ENCODE results near the gene ANO1. TPM values are rescaled to one million over a fixed set of nuclear protein-coding genes. Genes with fewer than 3 reads are reported as not detected.

The ANO1 gene
- total and polyA plus RNA-seq, 12 donors = 0.67 to 6.7 (median 2.2) TPM

- Histone ChIP-seq H3K27me3 (peaks cover 3% of the 10 kb centered on the region), H3K27ac (no peak overlapping the region), H3K36me3 (replicated peaks in 1 of 2) (no peaks in the 10 kb centered on the region), H3K4me3 (no peak overlapping the region), H3K9me3 (replicated peaks in 1 of 3) (no peaks in the 10 kb centered on the region), H3K4me1 (replicated peaks in 1 of 2) (no peaks in the 10 kb centered on the region)
- TF ChIP-seq POLR2A (IDR thresholded peaks at IDR 0.05) = no peak
- no peak for TF ChIP-seq CTCF (IDR thresholded peaks at IDR 0.05)
- DNase-seq = no peak
- intact Hi-C loops (cut with DNase I) = no loop called here
- WGBS, 4 donors = 77 to 90% (median 82%) methylated on average over 7 of the region's 7 CpGs
These were observed 39.5 kb downstream of the ANO1 start for GRCh38 chr11:70117567-70118145.

DNA sequence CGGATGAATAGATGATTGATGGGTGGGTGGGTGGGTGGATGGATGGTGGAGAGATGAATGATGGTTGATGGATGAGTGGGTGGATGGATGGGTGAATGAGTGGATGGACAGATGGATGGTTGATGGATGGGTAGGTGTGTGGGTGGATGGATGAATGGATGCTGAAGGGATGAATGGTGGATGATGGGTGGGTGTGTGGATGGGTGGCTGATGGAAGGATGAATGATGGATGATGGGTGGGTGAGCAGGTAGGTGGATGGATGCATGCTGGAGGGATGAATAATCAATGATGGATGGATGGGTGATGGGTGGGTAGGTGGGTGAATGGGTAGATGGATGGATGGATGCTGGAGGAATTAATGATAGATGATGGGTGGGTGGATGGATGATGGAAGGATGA, 40.5 kb downstream of the ANO1 start:
- H3K4me3 ChIP-seq = no peak overlapping the region
- H3K27ac ChIP-seq = no peak overlapping the region
- 89 to 96% (median 93%) methylated on average over 1 of the region's 1 CpG for WGBS, 4 donors
- no peaks in the 10 kb centered on the region for H3K36me3 ChIP-seq (replicated peaks in 1 of 2)
- TF ChIP-seq CTCF (IDR thresholded peaks at IDR 0.05) (no peak), POLR2A (IDR thresholded peaks at IDR 0.05) (no peak)
- intact Hi-C loops (cut with DNase I) = no loop called here
- peaks cover 3% of the 10 kb centered on the region for H3K27me3 ChIP-seq
- no peaks in the 10 kb centered on the region for H3K4me1 ChIP-seq (replicated peaks in 1 of 2)
- no peaks in the 10 kb centered on the region for H3K9me3 ChIP-seq (replicated peaks in 1 of 3)
- no peak for DNase-seq

DNA sequence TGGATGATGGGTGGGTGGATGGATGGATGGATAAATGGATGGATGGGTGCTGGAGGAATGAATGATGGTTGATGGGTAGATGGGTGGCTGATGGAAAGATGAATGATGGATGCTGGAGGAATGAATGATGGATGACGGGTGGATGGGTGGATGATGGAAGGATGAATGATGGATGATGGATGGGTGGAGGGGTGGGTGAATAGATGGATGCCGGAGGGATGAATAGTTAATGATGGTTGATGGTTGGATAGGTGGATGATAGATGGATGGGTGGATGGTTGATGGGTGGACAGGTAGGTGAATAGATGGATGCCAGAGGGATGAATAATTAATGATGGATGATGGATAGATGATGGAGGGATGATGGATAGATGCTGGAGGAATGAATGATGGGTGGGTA, 41.4 kb downstream of the ANO1 start:
- 91 to 98% (median 95%) methylated on average over 2 of the region's 2 CpGs for WGBS, 4 donors
- H3K9me3 ChIP-seq (replicated peaks in 1 of 3) = no peaks in the 10 kb centered on the region
- H3K4me1 ChIP-seq (replicated peaks in 1 of 2) = no peaks in the 10 kb centered on the region
- no peak for TF ChIP-seq CTCF (IDR thresholded peaks at IDR 0.05)
- no peak for TF ChIP-seq POLR2A (IDR thresholded peaks at IDR 0.05)
- peaks cover 3% of the 10 kb centered on the region for H3K27me3 ChIP-seq
- intact Hi-C loops (cut with DNase I) = no loop called here
- no peak overlapping the region for H3K4me3 ChIP-seq
- DNase-seq = no peak
- H3K27ac ChIP-seq = no peak overlapping the region
- H3K36me3 ChIP-seq (replicated peaks in 1 of 2) = no peaks in the 10 kb centered on the region

- intact Hi-C loops (cut with DNase I) = no loop called here
- Histone ChIP-seq H3K27me3 (peaks cover 3% of the 10 kb centered on the region), H3K4me1 (replicated peaks in 1 of 2) (no peaks in the 10 kb centered on the region), H3K4me3 (no peak overlapping the region), H3K9me3 (replicated peaks in 1 of 3) (no peaks in the 10 kb centered on the region), H3K36me3 (replicated peaks in 1 of 2) (no peaks in the 10 kb centered on the region), H3K27ac (no peak overlapping the region)
- 20 to 48% (median 45%) methylated on average over 1 to 11 of the region's 11 CpGs for WGBS, 4 donors
- DNase-seq = no peak
- TF ChIP-seq CTCF (IDR thresholded peaks at IDR 0.05) = no peak
- TF ChIP-seq POLR2A (IDR thresholded peaks at IDR 0.05) = no peak
These were observed 42.6 kb downstream of the ANO1 start for GRCh38 chr11:70120674-70121073.
